NCI-H748 treated with DMSO at 0.1 percent for 48 hours (cell line): ENCODE data around the gene CYTH1.

Experiments used
- DNase-seq: peaks from one replicate; lab custom pipeline; 2025; lab: John Stamatoyannopoulos, UW

Gene CYTH1

DNA sequence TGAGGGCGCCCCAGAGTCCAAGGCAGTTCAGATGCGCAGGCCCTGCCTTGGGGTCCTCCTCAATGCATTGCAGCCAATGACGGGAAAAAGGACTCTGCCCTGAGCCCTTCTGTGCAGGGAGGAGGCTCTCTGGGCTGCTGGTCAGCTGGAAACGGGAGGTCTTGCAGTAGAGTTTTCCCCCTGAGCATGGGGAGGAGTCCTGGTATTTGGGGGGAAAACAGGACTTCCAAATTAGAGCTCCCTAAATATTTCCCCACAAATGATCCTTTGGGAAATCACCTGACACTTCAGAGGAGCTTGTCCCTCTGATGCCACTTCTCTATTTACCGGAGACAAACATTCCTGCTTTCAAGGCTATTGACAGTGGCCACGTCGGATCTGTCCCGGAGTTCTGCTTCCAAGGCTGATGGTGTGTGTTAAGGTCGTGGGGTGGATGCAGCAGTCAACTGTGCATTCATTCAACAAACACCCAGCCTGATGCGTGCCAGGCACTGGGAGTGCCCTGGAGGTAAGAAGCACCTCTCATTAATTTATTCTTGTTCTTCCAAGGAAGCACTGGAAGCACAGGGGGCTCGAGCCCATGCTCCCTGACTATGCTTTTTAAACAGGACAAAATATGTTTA, 131.9 kb downstream of the CYTH1 start:
- DNase-seq: no peak

DNA sequence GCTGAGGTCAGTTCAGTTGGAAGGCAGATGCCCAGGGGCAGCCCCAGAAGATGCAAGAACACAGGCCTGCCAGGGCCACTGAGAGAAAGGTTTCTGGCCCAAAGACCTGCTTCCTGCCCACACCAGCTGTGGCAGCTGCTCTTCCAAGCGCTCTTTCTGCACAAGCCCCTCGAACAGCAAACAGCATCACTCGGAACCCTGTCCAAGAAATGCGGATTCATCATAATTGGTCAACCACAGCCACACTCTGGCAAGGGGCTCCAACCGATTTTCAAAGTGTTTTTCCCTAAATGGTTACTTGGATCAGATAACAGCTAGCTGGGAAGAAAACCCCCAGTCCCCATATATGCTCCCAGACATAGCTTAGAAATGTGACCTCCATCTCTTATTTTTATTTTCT, 133.8 kb downstream of the CYTH1 start:
- no peak for DNase-seq

DNA sequence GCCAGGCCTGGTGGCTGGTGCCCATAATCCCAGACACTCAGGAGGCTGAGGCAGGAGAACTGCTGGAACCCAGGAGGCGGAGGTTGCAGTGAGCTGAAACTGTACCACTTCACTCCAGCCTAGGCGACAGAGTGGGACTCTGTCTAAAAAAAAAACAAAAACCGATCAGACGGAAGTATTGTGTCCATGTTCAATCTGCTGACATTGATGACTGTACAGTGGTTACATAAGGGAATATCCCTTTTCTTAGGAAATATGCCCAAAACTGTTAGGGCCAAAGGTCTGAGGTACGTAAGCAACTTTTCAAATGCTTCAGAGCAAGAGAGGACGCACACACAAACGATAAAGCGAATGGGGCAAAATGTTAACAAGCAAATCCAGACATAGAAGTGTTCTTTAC, 135.0 kb downstream of the CYTH1 start:
- no peak for DNase-seq

DNA sequence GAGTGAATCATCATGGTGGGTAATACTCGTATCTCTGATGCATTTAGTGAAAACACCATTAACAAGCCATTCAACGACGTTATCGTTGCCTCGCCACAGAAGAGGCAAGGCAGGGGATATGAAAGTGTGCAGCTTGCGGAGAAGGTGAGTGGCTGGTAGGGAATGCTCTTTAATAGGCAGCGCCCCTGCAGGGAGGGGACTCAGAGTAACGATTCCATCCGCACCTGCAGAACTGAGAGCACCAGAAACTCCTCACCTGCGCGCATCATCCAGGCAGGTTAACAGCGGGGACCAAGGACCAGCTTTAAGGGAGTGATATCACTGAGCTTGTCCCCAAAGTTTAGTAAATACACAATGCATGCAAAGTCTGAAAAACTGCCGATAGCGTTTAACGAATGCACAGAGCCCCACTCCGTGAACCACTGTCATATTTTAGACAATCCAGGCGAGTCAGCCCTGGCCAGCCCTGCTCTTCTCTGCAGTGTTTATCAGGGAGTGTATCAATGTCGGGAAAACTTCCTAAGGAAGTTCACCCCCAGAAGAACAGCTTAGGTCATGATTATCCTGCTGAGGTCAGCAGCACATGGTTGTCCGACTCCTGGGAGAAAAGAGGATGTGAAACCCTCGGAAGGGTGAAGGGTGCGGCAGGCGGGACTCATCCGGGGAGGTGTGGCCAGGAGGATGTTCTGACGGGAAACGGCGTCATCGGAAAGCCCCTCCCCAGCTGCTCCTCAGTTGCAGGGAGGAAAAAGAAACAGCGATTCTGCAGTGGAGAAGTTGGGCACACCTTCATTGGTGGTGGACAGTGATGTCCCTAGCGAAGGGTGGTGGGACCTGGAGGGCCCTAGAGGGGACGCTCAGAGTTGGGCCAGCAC, 136.4 kb downstream of the CYTH1 start:
- no peak for DNase-seq

DNA sequence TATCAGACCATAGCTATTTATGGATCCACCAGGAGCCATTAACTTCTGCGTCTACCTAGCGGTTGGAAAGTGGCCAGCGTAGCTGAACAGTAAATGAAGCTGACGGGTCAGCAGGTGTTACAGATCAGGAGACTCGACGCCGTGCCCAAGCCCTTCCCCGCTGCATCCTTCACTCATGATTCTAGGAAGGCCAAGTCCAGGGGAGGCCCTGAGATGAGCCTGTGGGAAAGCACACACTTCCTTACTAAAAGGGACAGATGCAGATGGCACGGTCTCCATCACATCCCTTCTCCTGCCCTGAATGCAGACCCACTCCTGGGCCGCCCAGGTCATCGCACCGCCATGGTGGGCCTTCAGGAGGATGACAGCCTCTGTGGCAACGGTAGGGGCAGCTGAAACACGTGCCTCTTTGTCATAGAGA, 137.1 kb downstream of the CYTH1 start:
- DNase-seq: no peak

DNA sequence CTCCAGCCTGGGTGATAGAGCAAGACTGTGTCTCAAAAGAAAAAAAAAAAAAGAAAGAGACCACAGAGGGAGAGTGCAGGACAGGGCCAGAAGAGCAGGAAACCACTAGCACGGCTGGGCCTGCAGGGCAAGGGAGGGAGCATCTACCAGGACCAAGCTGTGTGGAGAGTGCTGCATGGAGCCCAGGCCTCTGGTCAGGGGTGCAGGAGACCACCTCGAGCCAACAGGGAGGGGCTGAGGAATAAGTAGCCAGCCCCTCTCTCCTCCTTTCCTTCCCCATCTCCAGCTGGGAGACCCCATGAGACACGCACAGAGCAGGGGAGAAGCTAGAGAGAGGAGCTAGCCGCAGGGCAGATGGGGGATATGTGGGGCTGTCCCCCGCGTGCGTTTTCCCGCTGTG, 137.8 kb downstream of the CYTH1 start:
- no peak for DNase-seq

DNA sequence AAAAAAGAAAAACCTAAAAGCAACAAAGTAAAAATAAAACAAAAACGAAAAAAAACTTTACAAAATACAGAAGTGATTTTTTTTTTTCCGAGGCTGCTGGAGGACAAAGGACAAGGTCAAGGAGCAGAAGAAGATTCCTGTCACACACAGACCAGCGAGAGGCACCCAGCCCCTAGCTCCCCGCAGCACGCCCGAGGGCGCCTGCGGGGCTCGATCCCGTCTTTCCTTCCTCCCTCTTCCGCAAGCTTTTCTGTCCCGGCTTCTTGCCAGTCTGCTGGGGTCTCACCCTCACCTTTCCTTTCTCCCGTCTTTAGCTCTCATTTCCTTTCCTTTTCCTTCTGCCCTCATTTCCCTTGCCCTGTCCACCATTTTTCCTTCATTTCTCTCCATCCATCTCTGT, 138.7 kb downstream of the CYTH1 start:
- DNase-seq: no peak

DNA sequence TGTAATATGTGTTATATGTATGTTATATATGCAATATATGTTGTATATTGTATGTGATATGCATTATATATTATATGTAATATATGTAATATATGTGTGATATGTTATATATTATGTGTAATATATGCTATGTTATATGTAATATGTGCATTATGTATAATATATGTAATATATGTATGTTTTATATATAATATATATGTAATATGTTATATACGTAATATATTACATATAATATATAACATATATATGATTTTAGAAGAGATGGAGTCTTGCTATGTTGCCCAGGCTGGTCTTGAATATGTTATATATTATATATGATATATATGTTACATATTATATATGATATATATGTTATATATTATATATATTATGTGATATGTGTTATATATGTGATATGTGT, 139.4 kb downstream of the CYTH1 start:
- no peak for DNase-seq

DNA sequence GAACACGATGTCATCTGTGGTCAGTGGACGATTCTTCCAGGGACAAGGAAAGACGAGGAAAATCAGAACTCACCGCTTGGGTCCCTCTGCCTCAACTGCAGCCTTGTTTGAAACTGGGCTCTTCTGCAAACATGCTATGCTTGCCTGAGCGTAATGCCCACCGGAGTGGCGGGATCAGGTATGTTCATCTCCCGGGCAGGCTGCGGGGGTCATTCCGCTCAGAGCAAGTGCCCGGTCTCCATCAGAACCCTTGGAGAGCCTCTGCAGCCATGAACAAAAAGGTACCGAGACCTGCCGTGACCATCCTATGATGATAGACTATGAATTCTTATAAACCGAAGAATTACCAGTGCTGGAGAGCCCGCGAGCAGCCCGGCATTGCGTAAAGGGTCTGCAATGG, 140.4 kb downstream of the CYTH1 start:
- no peak for DNase-seq

DNA sequence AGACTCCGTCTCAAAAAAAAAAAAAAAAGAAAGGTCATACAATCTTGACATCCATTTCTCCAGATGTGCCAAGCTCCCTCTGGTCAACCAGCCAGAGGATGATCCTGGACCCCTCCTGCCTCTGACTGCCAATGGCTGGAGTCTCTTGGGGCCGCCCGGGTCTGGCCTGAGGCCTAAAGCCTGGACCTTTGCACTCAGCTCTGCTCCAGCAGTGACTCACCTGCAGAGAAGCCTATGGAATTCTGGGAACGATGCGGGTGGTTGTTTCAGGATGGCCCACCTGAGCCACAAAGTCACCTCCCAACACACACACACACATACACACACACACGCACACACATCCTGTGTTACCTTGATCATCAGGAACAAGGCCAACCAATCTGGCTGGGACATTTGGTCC, 140.8 kb downstream of the CYTH1 start:
- DNase-seq: no peak

DNA sequence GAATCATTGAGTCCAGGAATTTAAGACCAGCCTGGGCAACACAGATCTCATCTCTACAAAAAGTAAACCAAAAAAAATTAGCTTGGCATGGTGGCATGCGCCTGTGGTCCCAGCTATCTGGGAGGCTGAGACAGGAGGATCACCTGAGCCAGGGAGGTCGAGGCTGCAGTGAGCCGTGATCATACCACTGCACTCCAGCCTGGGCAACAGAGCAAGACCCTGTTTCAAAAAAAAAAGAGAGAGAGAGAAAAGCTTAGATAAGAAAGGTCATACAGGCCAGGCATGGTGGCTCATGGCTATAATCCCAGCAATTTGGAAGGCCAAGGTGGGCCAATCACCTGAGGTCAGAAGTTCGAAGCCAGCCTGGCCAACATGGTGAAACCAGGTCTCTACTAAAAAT, 141.4 kb downstream of the CYTH1 start:
- no peak for DNase-seq

DNA sequence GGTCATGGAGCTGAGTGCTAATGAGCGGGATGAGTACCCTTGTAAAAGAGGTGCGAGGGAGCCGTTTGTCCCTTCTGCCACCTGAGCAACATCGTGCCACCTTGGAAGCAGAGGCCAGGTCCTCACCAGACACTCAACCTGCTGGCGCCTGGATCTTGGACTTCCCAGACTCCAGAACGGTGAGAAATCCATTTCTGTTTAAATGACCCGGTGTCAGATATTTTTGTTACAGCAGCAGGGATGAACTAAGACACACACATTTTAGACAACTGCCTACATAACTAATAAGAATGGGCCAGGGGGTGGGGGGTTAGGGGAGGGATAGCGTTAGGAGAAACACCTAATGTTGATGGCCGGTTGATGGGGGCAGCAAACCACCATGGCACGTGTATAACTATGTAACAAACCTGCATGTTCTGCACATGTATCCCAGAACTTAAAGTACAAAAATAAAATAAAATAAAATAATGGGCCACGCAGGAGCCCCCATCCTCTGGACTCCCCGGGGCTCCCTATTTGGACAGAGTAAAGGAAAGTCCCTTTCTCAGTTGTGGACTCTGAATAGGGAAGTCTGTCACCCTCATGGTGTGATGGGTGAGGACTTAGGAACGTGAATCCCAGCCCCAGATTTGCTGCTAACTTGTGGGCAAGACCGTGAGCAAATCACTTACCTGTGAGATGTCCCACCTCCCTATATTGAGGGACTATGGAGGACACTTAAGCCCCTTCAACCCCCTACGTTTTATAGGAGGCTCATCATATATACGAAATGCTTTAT, 144.2 kb downstream of the CYTH1 start:
- DNase-seq: no peak

DNA sequence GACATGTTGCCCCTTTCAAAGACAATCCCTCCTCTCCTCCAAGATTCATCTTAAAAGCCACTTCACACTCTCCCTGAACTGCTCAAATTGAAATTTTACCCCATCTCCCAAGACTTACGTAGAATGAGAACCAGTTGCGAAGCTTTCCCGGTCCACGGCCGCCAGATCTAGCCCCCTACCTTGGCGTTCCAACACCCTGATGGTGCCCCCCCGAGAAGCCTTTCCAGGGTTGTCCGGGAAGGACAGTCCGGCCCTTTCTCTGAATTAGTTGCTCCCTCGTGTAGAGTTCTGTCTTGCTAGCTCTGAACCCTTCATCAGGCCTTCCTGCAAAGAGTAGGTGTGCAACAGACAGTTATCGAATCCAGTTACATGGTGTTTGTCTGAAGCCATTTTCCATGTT, 144.9 kb downstream of the CYTH1 start:
- no peak for DNase-seq

DNA sequence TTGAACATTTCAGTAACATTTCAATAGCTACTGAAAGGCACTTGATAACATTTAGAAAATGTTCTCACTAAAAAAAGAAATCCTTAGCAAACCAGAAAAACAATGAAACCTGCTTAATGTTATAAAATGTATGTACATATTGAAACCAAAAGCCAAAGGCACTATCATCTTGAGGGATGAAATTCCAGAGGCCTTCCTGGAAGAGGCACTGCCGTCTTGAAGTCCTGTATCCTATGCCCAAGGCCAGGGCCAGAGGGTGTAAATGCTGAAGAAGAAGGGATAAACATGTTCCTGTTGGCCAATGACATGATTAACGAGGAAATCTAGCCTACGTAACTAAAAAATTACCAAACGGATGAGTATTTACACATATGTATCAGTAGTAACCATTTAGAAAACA, 147.9 kb downstream of the CYTH1 start:
- no peak for DNase-seq

DNA sequence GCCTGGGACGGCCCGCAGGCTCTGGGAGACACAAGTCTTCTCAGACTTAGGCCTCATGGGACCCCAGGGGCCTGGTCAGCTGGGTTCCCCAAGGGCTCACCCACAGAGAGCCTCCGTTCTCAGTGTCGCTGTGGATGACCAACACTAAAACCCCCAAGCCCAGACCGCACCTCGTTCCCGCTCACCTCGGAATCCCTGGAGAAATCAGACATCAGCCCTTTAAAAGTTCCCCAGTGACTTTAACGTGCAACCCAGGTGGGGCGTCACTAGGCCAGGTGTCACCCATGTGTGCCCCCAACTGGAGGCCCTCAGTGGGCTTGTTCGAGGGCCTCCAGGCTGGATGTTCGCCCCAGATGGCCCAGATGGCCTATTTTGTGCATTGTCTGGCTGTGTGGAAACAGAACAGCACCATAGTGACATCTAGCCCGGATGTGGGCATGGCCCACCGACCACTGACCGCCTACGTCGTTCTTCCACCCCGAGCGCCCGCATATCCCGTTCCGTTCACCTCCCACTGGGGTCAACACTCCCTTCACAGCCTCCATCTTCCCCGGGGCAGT, 152.6 kb downstream of the CYTH1 start:
- no peak for DNase-seq

DNA sequence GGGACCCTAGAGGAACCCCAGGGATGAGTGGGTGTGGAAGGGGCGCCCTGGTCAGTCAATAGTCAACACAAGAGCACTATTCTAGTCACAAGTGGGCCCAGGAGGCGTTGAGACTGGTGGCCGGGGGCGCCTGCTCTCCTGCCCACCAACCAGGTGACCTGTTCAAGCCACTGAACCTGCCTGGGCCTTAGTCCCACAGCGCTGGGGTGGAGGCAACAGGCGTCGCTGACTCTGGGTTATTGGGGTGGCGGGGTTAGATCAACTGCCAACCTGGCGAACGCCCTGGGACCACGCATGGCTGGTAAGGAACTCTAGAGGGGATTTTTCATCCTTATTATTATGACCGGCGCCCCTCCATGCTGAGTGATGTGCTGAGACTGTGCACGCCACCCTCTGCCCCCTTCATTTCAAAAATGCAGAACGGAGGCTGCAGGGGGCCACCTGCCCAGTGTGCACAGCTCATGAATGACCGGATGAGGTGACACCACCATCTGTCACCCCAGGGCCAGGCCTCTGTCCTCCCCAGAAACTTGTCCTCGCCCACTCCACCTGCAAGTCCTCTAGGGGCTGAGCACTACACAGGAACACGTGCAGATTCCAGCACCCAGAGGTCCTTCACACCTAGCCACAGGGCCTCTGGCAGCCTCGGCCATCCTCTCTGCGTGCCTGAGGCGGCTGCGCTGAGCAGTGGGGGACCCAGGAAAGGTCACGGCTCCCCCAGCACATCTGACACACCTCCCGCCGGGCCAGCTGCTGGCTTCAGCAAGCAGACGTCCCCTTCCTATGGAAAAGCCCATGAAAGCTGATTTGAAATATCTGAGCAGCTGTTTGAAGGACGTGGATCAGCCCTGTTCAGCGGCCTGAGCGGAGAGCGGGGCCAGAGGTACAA, 153.3 kb downstream of the CYTH1 start:
- DNase-seq: no peak

DNA sequence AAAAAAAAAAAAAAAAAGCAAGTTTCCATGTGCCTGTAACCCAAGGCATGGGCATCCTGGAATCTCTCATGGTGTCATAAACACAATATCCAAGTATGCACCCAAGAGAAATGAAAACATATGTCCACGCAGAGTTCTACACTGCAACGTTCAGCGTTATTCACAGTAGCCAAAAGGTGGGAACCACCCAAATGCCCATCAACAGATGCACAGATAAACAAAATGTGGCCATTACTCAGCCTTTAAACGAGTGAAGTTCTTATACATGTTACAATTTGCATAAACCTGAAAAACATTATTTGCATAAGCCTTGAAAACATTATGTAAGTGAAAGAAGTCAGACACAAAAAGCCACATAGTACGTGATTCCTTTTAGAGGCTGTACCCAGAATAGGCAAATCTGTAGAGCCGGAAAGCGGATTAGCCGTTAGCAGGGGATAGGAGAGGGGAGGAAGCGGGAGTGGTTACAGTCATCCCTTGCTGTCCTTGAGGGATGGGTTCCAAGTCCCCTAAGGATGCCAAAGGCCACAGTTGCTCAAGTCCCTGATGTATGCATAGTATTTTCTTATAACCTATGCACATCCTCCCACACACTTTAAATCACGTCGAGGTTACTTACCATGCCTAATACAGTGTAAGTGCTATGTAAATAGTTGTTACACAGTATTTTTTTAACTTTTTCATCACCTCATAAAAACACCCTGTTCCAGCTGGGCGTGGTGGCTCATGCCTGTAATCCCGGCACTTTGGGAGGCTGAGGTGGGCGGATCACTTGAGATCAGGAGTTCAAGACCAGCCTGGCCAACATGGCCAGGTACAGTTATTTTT, 157.5 kb downstream of the CYTH1 start:
- DNase-seq: no peak
